Measurements from ENCODE around the gene PABPC3. TPM values are rescaled to one million over a fixed set of nuclear protein-coding genes. Genes with fewer than 3 reads are reported as not detected.

PABPC3 gene
- total and polyA plus RNA-seq, 2 of the 13 experiments (the other 11 are each of a cell fraction or from before 2014, with no cell fraction given): 0.04 to 0.09 TPM

DNA sequence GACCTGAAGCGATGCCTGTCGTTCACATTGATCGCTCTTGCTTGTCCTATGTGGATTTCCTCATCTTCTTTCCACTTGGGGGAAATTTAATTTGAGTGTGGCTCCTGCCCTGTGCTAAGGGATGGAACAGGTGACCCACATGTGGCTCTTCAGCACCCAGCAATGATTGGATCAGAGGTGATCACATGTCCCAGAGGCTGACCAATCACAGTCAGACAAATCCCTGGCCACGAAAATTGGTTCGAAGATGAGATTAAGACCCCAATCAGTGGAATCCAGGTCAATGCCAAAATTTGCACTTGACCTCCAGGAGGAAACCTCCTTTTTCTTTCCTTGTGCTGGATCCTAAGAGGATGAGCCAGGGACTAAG lies 52.5 kb downstream of the PABPC3 start:
- FAIRE-seq (no peak), DNase-seq (ENCODE audit: low spot score) (no peak), ATAC-seq (no peak)
- no peaks in the 10 kb centered on the region for H3K36me3 ChIP-seq (replicated peaks in 1 of 2; ENCODE audit: control insufficient read depth in 1 of 2, insufficient read depth in 2 of 2, low read length in 2 of 2)
- intact Hi-C loops (cut with micrococcal nuclease; ENCODE audit: unreplicated experiment): no loop called here
- no peaks in the 10 kb centered on the region for H3K79me2 ChIP-seq (ENCODE audit: insufficient read depth, low read length)
- no peak overlapping the region for H3K4me2 ChIP-seq (ENCODE audit: low read depth, low read length)
- H3K9me3 ChIP-seq (ENCODE audit: low read length): peaks cover 5% of the 10 kb centered on the region; the same call in 1 of the 2 replicates
- H3K27ac ChIP-seq (ENCODE audit: extremely low read length, insufficient read depth, low read length): no peak overlapping the region
- no peaks in the 10 kb centered on the region for H3K4me1 ChIP-seq (ENCODE audit: insufficient read depth, low read length)
- no peak overlapping the region for H3K4me3 ChIP-seq (replicated peaks in 1 of 3; ENCODE audit: insufficient read depth in 1 of 3, low read depth in 2 of 3, low read length in 3 of 3)
- no peaks in the 10 kb centered on the region for H4K20me1 ChIP-seq (ENCODE audit: insufficient read depth, low read length)
- no TSS peak for BruUV-seq (replicated peaks)
- TF ChIP-seq ZFP36L1 (CRISPR knock-in tag; IDR thresholded peaks at IDR 0.05) (no peak), SMAD9 (CRISPR knock-in tag; IDR thresholded peaks at IDR 0.05) (no peak), RELA (CRISPR knock-in tag; IDR thresholded peaks at IDR 0.05) (no peak), HNF4G (IDR thresholded peaks at IDR 0.05; ENCODE audit: borderline replicate concordance, low read depth, low read length) (no peak), HNF4G (CRISPR knock-in tag; IDR thresholded peaks at IDR 0.05; ENCODE audit: borderline replicate concordance, low read depth) (no peak), ZNF333 (CRISPR knock-in tag; IDR thresholded peaks at IDR 0.05; ENCODE audit: borderline replicate concordance) (no peak), ZNF367 (CRISPR knock-in tag; IDR thresholded peaks at IDR 0.05; ENCODE audit: borderline replicate concordance) (no peak), BRD4 (CRISPR knock-in tag; IDR thresholded peaks at IDR 0.05) (no peak), HNRNPUL1 (IDR thresholded peaks at IDR 0.05; ENCODE audit: low read depth, low read length) (no peak)
- WGBS (ENCODE audit: low lambda C conversion rate): 22% methylated on average over 5 of the region's 5 CpGs
- no peak overlapping the region for H2AFZ ChIP-seq (ENCODE audit: low read length)
- H3K9ac ChIP-seq (ENCODE audit: insufficient read depth, low read depth, low read length): no peak overlapping the region
- in situ Hi-C loops (cut with HindIII; ENCODE audit: extremely low pct_ligation_motif_present, low pct_unique_long_range_greater_than_20kb): no loop called here
- H3K27me3 ChIP-seq (ENCODE audit: control insufficient read depth in 1 of 2, insufficient read depth in 2 of 2, low read length in 2 of 2): peaks cover 0 to 12% of the 10 kb centered on the region in 2 experiments; a peak in 2 of 5 replicates
- ChIA-PET POLR2A (no interaction called here), CTCF (ENCODE audit: low intra/inter-chr PET ratio, low total read pairs) (no interaction called here)

Small RNA genes lying within 50 kb of the gene (small RNA-seq; reads per million reads assigned to genes)
- gene AL359757.2 (ENCODE audit: insufficient read depth in 2 of 3, insufficient read length in 3 of 3, low read depth in 2 of 3, low replicate concordance in 1 of 3): 0 reads per million in 3 experiments

Other genes with a start within 250 kb of the PABPC3 start
- not detected in 2 replicates for gene AMER2, start 76.2 kb downstream of the PABPC3 start, total RNA-seq (2016; rRNA removed; fragmentation: Illumina TruSeq; extraction: Trizol)
- not detected in 2 replicates for gene AMER2, start 76.2 kb downstream of the PABPC3 start, polyA plus RNA-seq (2011; rRNA removed)
- gene MTMR6, start 191.4 kb downstream of the PABPC3 start, total RNA-seq (2016; rRNA removed; fragmentation: Illumina TruSeq; extraction: Trizol): 7.8 and 12.5 TPM in 2 replicates
- 2.4 and 3.4 TPM in 2 replicates for gene MTMR6, start 191.4 kb downstream of the PABPC3 start, polyA plus RNA-seq (2011; rRNA removed)
- gene NUP58, start 205.5 kb downstream of the PABPC3 start, total RNA-seq (2016; rRNA removed; fragmentation: Illumina TruSeq; extraction: Trizol): 46.5 and 66.0 TPM in 2 replicates
- 38.3 and 45.4 TPM in 2 replicates for gene NUP58, start 205.5 kb downstream of the PABPC3 start, polyA plus RNA-seq (2011; rRNA removed)